Stomach (tissue), 4 donors: Measurements from ENCODE around the gene CEP55.

ENCODE experiments used
- CTCF ChIP-seq, 7 experiments: fragments of 450-650 bp in 4 of 7; fragments of 200-600 bp in 3 of 7; sonication (generic) in 3 of 7; IDR thresholded peaks; one replicate each; pipeline ENCODE4 v1.5.1; 2016 to 2019; ENCODE audit warnings: antibody characterized with exemption in 7 of 7, control low read depth in 2 of 7, mild to moderate bottlenecking in 1 of 7
- POLR2AphosphoS5 ChIP-seq, 3 donors: sonication (generic); formaldehyde crosslinking; IDR thresholded peaks; one replicate each; pipeline ENCODE4 v1.6.1; 2016; ENCODE audit warnings: antibody characterized with exemption in 3 of 3

GRCh38 chr10:93454146-93454545, 42.3 kb upstream of the CEP55 start:
- TF ChIP-seq CTCF (IDR thresholded peaks at IDR 0.05): no peak
- no peak for TF ChIP-seq POLR2AphosphoS5 (IDR thresholded peaks at IDR 0.05)
